K562 (cell line): ENCODE measurements around the gene GSTA5. TPM values are rescaled to one million over a fixed set of nuclear protein-coding genes. Genes with fewer than 3 reads are reported as not detected.

Source experiments
- CTBP1 ChIP-seq: fragments of 450-650 bp; IDR thresholded peaks from 2 replicates; pipeline ENCODE4 v1.6.1; 2016; ENCODE audit warnings: borderline replicate concordance
- KLF16 ChIP-seq: IDR thresholded peaks from 2 replicates; pipeline ENCODE4 v1.6.1; 2016; ENCODE audit warnings: antibody characterized with exemption
- NRF1 ChIP-seq, 2 experiments: fragments of 450-650 bp; IDR thresholded peaks in 1 of 2; conservative IDR thresholded peaks in 1 of 2; 2 replicates each; pipeline ENCODE4 v1.6.1; 2014; ENCODE audit warnings: mild to moderate bottlenecking in 2 of 2
- PHTF2 ChIP-seq: fragments of 250-450 bp; sonication (Bioruptor Pico); IDR thresholded peaks from 2 replicates; pipeline ENCODE4 v1.5.0; 2021; ENCODE audit warnings: mild to moderate bottlenecking
- RCOR1 ChIP-seq, 2 experiments: IDR thresholded peaks; 2 replicates each; pipeline ENCODE4 v1.6.1; 2012; ENCODE audit warnings: low read depth in 2 of 2, low read length in 2 of 2, borderline replicate concordance in 1 of 2, improper control_type of control experiment in 1 of 2
- REST ChIP-seq, 2 experiments: fragments of 450-650 bp; formaldehyde crosslinking in 1 of 2; IDR thresholded peaks; 2 replicates each; pipeline versions ENCODE4 v1.4.0 to v1.6.1; 2014 to 2020; ENCODE audit warnings: mild to moderate bottlenecking in 2 of 2, borderline replicate concordance in 1 of 2, low read depth in 1 of 2
- TSC22D4 ChIP-seq: fragments of 450-650 bp; IDR thresholded peaks from 2 replicates; pipeline ENCODE4 v1.6.1; 2016; ENCODE audit warnings: missing genetic modification characterization, missing biosample characterization, control low read depth
- XRCC5 ChIP-seq: fragments of 200-400 bp; formaldehyde crosslinking; IDR thresholded peaks from 2 replicates; pipeline ENCODE4 v1.6.1; 2017; ENCODE audit warnings: low read depth, mild to moderate bottlenecking, low read length
- ZNF316 ChIP-seq: fragments of 450-650 bp; IDR thresholded peaks from 2 replicates; pipeline ENCODE4 v1.6.1; 2016
- ZNF324 ChIP-seq: fragments of 250-450 bp; sonication (Bioruptor Pico); IDR thresholded peaks from 2 replicates; pipeline ENCODE4 v1.4.0; 2020; ENCODE audit warnings: mild to moderate bottlenecking
- polyA plus RNA-seq, 8 experiments: library from polyadenylated mRNA; depleted of rRNA in 4 of 8; stranded (reverse) in 5 of 8; unstranded in 3 of 8; fragments of >200 nt; fragmentation: Nextera tagmentation in 2 of 8; fragmentation: Illumina TruSeq in 1 of 8; extraction: Ambion mirVana in 2 of 8; extraction: Trizol in 1 of 8; gene quantifications; 2 replicates each; pipeline versions ENCODE4 v1.2.1 to v1.2.3, GENCODE V29; 2011 to 2014; ENCODE audit warnings: inconsistent platforms in 1 of 8, missing spikeins in 1 of 8
- total RNA-seq, 7 experiments: library from RNA; depleted of rRNA in 6 of 7; stranded (reverse); fragments of >200 nt in 6 of 7; fragmentation: Illumina TruSeq in 2 of 7; extraction: Trizol in 2 of 7; gene quantifications; 2 replicates each; pipeline versions ENCODE4 v1.2.1 to v1.2.3, GENCODE V29; 2011 to 2021; ENCODE audit warnings: low replicate concordance in 1 of 7
- TF ChIP-seq, protein P1 (sequence below): fragments of 450-650 bp; IDR thresholded peaks from one replicate; pipeline ENCODE4 v1.6.1; 2018; ENCODE audit warnings: mild to moderate bottlenecking, moderate library complexity; ENCODE audit not compliant: partially characterized antibody
- TF ChIP-seq, protein P2 (sequence below): sonication (generic); formaldehyde crosslinking; IDR thresholded peaks from 2 replicates; pipeline ENCODE4 v1.8.1; 2023; ENCODE audit warnings: mild to moderate bottlenecking, missing genetic modification reagents

The GSTA5 gene
- total and polyA plus RNA-seq, 9 of the 15 experiments (the other 6 are each of a cell fraction or from before 2014, with no cell fraction given) = not detected

- peak; percentile 24; the same call in 1 of the 2 replicates for TF ChIP-seq REST (IDR thresholded peaks at IDR 0.05; ENCODE audit: borderline replicate concordance)
- no peak for TF ChIP-seq REST (CRISPR knock-in tag; IDR thresholded peaks at IDR 0.05; ENCODE audit: low read depth)
- TF ChIP-seq, protein P1, sequence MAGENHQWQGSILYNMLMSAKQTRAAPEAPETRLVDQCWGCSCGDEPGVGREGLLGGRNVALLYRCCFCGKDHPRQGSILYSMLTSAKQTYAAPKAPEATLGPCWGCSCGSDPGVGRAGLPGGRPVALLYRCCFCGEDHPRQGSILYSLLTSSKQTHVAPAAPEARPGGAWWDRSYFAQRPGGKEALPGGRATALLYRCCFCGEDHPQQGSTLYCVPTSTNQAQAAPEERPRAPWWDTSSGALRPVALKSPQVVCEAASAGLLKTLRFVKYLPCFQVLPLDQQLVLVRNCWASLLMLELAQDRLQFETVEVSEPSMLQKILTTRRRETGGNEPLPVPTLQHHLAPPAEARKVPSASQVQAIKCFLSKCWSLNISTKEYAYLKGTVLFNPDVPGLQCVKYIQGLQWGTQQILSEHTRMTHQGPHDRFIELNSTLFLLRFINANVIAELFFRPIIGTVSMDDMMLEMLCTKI = no peak
- TF ChIP-seq, protein P2, sequence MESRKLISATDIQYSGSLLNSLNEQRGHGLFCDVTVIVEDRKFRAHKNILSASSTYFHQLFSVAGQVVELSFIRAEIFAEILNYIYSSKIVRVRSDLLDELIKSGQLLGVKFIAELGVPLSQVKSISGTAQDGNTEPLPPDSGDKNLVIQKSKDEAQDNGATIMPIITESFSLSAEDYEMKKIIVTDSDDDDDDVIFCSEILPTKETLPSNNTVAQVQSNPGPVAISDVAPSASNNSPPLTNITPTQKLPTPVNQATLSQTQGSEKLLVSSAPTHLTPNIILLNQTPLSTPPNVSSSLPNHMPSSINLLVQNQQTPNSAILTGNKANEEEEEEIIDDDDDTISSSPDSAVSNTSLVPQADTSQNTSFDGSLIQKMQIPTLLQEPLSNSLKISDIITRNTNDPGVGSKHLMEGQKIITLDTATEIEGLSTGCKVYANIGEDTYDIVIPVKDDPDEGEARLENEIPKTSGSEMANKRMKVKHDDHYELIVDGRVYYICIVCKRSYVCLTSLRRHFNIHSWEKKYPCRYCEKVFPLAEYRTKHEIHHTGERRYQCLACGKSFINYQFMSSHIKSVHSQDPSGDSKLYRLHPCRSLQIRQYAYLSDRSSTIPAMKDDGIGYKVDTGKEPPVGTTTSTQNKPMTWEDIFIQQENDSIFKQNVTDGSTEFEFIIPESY = no peak
- no peak for TF ChIP-seq NRF1 (conservative IDR thresholded peaks at IDR 0.05 in 1 of 2, IDR thresholded peaks at IDR 0.05 in 1 of 2)
- TF ChIP-seq PHTF2 (CRISPR knock-in tag) = no peak
- TF ChIP-seq ZNF316 = no peak
- TF ChIP-seq XRCC5 = 0 out of 2 replicates have a peak, but pooled peaks have one; percentile 57
- TF ChIP-seq ZNF324 (CRISPR knock-in tag) = no peak
- TF ChIP-seq KLF16 = peak; percentile 46; the same call in 1 of the 2 replicates
- TF ChIP-seq TSC22D4 (tag) = no peak
- TF ChIP-seq CTBP1 = 0 out of 2 replicates have a peak, but pooled peaks have one; percentile 17
- 0 out of 4 replicates have a peak, but pooled peaks of 1 of the 2 experiments have one; percentile 18 for TF ChIP-seq RCOR1 (IDR thresholded peaks at IDR 0.05; ENCODE audit: borderline replicate concordance in 1 of 2, low read depth in 2 of 2, low read length in 2 of 2)
Measured at GRCh38 chr6:52839124-52840055, 1.2 kb downstream of the GSTA5 start (continued).
